HG03139 (cell line): Measurements from ENCODE around the gene ARMH3.
A peak's percentile ranks its signal among the peaks of the same experiment; 100 is the strongest.

Source experiments
- ATAC-seq: cut with Tn5 transposase; IDR thresholded peaks from one replicate; pipeline ENCODE4 v1.9.1; 2021; ENCODE audit not compliant: unreplicated experiment

Gene ARMH3

GRCh38 chr10:101901340-101901739 is 154.6 kb downstream of the ARMH3 start:
- peak; percentile 73 for ATAC-seq

DNA sequence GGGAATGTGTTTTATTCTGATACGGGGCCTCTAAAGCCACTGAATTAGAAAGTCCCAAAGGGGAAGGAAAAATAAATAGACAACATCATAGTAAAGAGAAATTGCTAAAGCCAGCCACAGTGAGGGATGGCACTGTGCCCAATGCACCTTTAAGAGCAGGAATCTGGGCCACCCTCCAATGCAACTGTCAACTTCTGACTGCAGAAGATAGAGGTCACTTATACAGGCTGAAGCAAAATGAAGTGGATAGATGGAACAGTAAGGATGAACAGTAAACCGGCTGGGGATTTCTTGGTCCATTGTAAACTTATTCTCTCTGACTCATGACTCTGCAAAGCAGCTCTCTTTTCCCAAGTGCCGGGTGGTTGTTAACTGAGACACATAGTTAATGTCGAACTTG is 158.3 kb downstream of the ARMH3 start:
- ATAC-seq, result no peak

DNA sequence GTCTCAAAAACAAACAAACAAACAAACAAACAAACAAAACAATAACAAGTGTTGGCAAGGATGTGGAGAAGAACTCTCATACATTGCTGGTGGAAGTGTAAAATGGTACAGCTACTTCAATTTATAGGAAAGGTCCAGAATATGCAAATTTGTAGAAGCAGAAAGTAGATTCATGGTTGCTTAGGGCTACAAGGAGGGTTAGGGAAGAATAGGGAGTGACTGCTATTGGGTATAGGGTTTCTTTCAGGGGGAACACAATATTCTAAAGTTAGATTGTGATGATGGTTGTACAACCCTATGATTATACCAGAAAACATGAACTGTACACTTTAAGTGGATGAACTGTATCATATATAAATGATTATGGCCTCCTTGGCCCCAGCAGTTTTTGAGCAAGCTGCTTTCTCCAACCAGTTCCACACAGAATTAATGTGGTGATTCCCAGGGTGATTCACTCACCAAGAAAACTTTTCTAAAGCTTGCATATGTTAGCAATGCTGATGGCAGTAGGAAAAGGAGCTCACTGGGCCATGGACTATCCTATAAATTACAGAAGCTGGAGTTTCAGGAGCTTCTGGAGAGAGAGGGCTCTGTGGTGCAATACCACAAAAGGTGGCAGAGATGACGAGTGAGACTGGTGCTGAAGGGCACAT is 159.6 kb downstream of the ARMH3 start:
- no peak for ATAC-seq

- no peak for ATAC-seq
Observed at GRCh38 chr10:101895781-101896180, 160.2 kb downstream of the ARMH3 start.

GRCh38 chr10:101894742-101895141 is 161.2 kb downstream of the ARMH3 start:
- no peak for ATAC-seq

GRCh38 chr10:101894266-101894665 is 161.7 kb downstream of the ARMH3 start:
- no peak for ATAC-seq

GRCh38 chr10:101893510-101894120 is 162.4 kb downstream of the ARMH3 start:
- no peak for ATAC-seq

DNA sequence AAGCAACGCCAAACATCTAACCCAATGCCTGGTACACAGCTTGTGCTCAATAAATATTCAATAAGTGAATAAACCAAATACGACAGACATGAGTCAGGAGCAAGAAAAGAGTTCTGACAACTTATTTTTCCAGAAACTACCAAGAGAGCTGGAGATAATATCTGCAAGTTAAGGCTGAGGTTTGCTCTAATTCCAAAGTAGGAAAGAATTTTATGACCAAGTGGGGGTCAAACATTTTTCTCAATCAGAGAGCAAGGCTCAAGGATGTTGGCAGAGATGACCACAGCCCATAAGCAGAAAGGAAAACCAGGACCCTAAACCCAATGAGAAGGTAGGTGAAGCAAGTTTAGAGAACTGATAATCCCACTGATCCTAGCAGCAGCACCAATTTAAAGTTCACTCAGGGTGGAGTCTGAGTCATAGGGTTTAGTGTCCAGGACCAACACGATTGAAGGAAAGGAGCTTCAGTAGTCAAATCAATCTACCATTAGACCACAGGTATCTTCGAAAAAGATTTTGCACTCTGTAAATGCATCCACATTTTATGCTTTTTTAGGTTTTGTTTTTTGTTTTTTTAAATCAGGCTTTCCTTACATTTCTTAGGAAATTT is 163.1 kb downstream of the ARMH3 start:
- ATAC-seq, result no peak

DNA sequence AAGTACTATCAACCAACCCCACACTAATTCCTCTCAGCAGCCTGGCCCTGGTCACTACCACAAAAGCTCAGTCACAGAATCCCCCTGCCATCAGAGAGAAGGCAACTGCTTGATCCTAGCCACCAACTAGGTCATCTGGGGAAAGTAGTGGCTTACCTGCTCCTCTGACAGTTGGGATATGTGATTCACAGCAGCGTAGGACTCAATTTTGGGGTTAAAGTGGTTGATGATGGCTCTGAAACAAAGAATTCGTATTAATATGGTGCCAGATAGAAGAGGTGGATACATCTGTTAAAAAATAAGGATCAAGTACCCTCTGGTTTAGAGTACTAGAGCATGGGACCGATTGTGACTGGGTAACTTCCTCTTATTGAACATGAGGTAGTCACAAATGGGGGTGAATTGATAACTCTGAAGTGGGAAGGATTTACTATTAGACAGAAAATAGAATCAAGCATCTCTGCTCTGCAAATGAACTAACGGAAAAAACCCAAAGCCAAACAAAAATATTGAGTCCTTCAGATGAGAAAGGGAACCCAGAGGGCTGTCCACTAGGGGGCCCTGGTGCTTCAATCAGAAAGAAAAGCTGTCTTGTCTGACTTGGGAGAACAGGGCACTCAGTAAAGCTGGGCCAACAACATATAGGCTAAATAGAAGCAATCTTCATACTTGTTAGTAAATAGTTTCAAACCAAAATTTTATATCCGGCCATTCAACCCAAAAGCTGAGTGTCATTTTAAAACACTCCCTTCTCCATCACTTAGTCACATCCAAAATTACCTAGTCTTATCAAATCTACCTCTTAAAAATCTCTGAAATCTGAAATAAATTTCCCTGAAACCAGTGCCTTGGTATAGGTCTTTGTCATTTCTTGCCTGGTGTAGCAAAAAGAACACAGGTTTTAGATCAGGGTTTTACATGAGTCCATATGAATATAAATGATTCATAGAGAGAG is 166.4 kb downstream of the ARMH3 start:
- no peak for ATAC-seq

DNA sequence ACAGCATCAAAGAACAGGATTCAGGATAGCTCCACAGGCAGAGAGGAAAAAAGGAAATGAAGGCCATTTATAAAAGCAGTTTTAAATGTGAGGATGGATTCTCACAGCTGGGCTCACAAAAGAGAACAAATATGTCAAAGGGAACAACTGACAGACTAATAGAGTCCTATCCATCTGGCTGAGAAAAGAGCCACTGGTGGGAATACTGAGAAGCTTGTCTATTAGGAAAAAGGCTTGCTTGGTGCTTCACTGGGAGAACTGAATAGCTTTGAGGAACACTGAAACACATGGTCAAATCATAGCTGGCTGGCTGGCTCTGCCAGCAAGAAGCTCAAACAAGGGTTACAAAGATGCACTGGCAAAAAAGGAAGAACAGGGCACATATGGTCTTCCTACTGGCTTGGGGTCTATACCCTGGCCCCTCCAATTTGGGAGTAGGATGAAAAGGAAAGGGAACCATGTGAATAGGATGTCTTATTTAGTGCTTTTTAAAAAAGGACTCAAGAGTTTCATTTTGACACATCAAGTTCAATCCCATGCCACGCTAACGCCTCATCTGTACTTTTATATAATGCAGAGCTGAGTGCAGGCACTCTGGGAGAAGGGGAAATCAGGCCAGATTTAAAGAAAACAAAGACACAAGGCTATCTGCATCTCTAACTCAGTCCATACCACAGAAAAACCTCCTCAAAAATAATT is 167.6 kb downstream of the ARMH3 start:
- ATAC-seq, result no peak

- no peak for ATAC-seq
Observed at GRCh38 chr10:101887775-101888174, 168.2 kb downstream of the ARMH3 start.

- no peak for ATAC-seq
Observed at GRCh38 chr10:101886521-101887312, 169.3 kb downstream of the ARMH3 start.

DNA sequence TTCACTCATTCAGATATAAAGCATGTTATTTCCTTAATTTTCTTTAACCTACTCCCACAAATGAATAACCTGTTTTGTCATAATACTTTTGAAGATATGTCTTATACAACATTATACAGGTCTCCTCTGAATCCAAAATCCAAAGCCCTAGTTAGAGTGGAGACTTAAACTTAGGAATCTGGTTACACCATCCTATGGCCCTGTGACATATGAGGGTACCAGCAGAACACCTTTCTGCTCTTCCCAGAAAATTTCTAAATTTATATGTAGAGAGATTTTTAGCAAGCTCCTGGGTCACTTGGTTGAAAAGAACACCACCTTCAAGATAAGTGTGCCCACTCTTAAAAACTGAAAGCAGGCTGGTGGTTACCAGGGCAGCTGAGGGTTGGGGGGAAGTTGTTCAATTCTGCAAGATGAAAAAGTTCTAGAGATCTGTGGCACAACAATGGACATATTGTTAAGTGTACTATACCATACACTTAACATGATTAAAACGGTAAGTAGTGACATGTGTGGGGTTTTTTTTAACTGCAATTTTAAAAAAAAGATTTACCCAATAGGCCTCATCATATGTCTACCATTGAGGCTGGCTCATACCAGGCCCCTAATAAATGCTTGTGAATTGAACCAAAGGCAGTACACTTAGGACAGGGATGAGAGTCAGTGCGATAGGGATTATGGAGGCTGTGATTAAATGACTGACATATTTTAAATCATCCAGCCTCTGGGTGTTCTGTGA is 174.8 kb downstream of the ARMH3 start:
- no peak for ATAC-seq

- ATAC-seq, result no peak
Observed at GRCh38 chr10:101880232-101880573, 175.8 kb downstream of the ARMH3 start.

GRCh38 chr10:101879456-101880231 is 176.3 kb downstream of the ARMH3 start:
- ATAC-seq, result no peak

DNA sequence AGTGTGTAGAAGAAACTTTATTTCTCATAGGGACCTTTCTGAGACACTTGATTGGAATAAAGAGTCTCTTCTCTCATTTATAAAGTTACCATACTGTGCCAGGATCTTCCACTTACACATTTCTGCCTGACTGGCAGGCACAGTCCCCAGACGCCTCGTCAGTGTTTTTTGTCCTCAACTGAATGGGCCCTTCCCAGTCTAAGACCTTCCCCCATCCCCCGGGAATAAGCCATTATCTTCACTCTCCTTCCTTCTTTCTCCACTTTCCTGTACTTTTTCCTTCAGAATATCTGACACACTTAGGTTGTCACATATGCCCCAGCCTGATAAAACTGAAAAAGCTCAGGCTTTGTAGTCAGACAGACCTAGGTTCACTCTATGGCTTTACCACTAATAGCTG is 177.1 kb downstream of the ARMH3 start:
- no peak for ATAC-seq

DNA sequence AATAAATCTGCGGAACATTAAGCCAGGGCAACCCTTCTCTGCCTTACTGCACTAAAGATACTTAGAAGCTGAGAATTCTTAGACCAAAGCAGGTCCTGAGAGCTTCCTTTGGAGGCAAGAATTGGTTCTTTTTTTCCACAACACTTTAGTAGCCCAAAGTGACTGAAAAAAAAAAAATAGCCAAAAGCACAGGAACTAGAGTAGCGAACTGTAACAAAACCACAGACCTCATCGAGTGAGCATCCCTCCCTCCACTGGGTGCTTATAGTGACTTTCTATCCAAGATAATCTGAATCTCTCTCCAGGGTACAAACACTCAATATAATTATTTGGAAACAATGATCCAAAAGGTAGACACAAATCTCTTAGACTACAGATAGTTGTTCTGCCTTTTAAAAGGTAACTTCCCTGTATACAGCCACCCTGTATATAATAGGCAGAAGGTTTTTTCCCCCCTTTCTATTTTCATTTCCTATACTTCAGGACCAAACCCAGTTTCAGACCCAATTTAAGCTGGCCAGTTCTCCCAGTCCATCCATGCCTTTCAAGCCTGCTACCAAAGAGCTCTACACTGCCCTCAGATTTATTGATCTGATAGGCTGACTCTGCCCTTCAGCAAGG is 180.8 kb downstream of the ARMH3 start:
- ATAC-seq, result no peak

GRCh38 chr10:101874252-101874651 is 181.7 kb downstream of the ARMH3 start:
- ATAC-seq, result no peak
